HG03066 (cell line): Measurements from ENCODE around the gene CNPPD1.
A peak's percentile ranks its signal among the peaks of the same experiment; 100 is the strongest.
"Not testable (repeated sequence)": the region's sequence is repeated elsewhere in the genome, so short reads cannot be mapped to it uniquely, and the experiment has no call there.

Experiments
- ATAC-seq: cut with Tn5 transposase; IDR thresholded peaks from one replicate; pipeline ENCODE4 v1.9.1; 2021; ENCODE audit warnings: low read depth; ENCODE audit not compliant: unreplicated experiment

CNPPD1 gene

GRCh38 chr2:219209236-219210195, 32.8 kb upstream of the CNPPD1 start:
- no peak for ATAC-seq

GRCh38 chr2:219207884-219208740, 31.4 kb upstream of the CNPPD1 start:
- no peak for ATAC-seq

GRCh38 chr2:219207134-219207883, 30.6 kb upstream of the CNPPD1 start:
- no peak for ATAC-seq

GRCh38 chr2:219206328-219207133, 29.8 kb upstream of the CNPPD1 start, which contains the start of gene ZFAND2B:
ZFAND2B (plus strand) TSS chr2:219206782; CDS start chr2:219206988, 206 bp downstream.
- ATAC-seq: peak; percentile 96

- ATAC-seq: no peak
These were observed 29.2 kb upstream of the CNPPD1 start for GRCh38 chr2:219205981-219206327.

GRCh38 chr2:219205165-219205538, 28.4 kb upstream of the CNPPD1 start:
- ATAC-seq: no peak

- no peak for ATAC-seq
These were observed 27.9 kb upstream of the CNPPD1 start for GRCh38 chr2:219204425-219205164.

GRCh38 chr2:219201331-219201730, 24.6 kb upstream of the CNPPD1 start:
- ATAC-seq: not testable (repeated sequence)

- not testable (repeated sequence) for ATAC-seq
These were observed 24.0 kb upstream of the CNPPD1 start for GRCh38 chr2:219200502-219201326.

GRCh38 chr2:219199470-219200211, 22.9 kb upstream of the CNPPD1 start:
- ATAC-seq: no peak

- no peak for ATAC-seq
These were observed 22.2 kb upstream of the CNPPD1 start for GRCh38 chr2:219198974-219199373.

GRCh38 chr2:219197388-219197787, 20.7 kb upstream of the CNPPD1 start:
- ATAC-seq: no peak

- no peak for ATAC-seq
These were observed 10.2 kb upstream of the CNPPD1 start for GRCh38 chr2:219186754-219187456.

GRCh38 chr2:219184121-219184520, 7.4 kb upstream of the CNPPD1 start:
- ATAC-seq: no peak

- no peak for ATAC-seq
These were observed 6.5 kb upstream of the CNPPD1 start for GRCh38 chr2:219183151-219183772.

GRCh38 chr2:219182331-219183150, 5.8 kb upstream of the CNPPD1 start:
- no peak for ATAC-seq
